NCI-H1930 (cell line): ENCODE results near the gene QSOX1.
A peak's percentile ranks its signal among the peaks of the same experiment; 100 is the strongest.
"Not testable (repeated sequence)": the region's sequence is repeated elsewhere in the genome, so short reads cannot be mapped to it uniquely, and the experiment has no call there.

Source experiments
- DNase-seq, 2 experiments: peaks; one replicate each; lab custom pipeline; 2025; lab: John Stamatoyannopoulos, UW

QSOX1 gene, protein sequence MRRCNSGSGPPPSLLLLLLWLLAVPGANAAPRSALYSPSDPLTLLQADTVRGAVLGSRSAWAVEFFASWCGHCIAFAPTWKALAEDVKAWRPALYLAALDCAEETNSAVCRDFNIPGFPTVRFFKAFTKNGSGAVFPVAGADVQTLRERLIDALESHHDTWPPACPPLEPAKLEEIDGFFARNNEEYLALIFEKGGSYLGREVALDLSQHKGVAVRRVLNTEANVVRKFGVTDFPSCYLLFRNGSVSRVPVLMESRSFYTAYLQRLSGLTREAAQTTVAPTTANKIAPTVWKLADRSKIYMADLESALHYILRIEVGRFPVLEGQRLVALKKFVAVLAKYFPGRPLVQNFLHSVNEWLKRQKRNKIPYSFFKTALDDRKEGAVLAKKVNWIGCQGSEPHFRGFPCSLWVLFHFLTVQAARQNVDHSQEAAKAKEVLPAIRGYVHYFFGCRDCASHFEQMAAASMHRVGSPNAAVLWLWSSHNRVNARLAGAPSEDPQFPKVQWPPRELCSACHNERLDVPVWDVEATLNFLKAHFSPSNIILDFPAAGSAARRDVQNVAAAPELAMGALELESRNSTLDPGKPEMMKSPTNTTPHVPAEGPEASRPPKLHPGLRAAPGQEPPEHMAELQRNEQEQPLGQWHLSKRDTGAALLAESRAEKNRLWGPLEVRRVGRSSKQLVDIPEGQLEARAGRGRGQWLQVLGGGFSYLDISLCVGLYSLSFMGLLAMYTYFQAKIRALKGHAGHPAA

DNA sequence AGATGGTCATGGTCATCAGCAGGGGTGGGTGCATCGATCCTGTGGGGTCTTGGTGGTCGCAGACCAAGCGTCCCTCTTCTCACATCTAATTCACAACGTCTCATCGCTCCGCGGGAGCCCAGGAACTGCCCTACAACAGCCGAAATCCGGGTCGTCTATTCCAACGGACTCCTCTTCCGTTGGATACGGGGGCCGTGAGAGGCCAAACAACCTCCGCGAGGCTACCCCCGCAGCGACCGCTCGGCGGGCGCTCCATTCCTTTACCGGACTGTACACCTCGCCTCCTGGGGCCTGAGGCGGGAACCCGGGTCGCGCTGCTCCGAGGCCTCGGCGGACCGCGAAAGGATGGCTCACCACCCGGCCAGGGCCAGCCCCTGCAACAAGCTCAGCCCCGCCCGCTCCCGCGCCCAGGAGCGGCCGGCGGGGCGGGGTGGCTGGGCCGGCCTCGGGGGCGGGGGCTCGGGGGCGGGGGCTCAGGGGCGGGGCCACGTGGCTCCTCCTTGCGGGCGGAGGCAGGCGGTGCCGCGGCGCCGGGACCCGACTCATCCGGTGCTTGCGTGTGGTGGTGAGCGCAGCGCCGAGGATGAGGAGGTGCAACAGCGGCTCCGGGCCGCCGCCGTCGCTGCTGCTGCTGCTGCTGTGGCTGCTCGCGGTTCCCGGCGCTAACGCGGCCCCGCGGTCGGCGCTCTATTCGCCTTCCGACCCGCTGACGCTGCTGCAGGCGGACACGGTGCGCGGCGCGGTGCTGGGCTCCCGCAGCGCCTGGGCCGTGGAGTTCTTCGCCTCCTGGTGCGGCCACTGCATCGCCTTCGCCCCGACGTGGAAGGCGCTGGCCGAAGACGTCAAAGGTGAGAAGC is at the start of gene QSOX1:
Gene QSOX1, plus strand, starts transcription at position 545 of the 857 bp plus-strand sequence. Its CDS starts 39 bp downstream, at position 584.
- DNase-seq, result peak; percentile 74 to 82

GRCh38 chr1:180112091-180112490 is 42.6 kb upstream of the QSOX1 start:
- no peak for DNase-seq

DNA sequence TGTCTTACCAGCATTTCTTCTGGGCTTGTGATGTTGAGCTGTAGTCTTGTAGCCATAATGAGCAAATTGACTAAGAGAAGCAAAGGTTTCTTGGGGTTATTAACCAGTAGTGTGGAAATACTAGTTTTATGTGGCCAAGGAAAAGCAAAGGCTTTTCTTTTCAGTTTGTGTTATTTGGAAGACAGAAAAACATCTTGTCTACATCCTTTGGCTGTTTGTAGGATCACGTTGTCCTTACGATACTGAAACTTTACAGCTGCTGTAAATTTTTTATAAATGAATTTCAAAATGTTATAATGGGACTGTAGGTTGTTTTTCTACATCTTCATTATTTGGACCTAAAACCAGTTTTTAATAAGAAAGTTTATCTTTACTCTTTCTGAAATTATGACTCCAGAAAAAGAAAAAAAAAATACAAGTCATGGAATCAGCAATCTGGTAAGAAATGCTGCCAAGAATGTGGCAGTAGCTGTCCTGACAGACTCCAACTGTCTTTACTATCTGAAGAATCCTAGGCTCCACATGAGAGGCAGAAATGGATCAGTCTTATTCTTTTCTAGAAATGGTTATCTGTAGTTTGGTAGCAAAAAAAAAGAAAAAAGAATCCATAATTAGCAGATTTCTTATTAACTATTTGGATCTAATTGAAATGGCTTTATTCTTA is 41.6 kb upstream of the QSOX1 start:
- no peak for DNase-seq

DNA sequence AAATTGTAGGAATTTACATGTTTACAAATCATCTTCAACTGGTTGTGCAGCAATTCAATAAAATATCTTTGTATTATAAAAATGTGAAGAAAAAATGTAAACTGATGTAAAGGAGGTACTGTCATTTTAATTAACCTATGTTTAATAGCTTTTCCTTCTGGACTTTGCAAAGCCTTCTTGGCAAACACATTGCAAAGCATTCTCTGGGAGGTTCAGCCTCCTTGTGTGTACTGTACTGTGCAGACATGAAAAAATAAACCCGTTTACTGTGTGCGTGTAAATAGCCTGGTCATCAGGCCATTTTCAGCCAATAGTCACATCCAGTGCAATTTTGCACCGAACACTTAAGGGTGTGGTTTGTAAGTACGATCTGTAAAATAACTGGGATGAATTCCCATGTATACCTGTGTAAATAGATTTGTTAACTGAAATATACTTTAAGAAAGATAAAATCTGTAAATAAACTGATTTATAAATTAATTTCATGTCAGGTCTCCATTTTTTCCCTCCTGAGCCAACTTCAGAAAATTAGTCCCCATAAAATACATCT is 40.2 kb upstream of the QSOX1 start:
- DNase-seq, result no peak

GRCh38 chr1:180116964-180117763 is 37.5 kb upstream of the QSOX1 start:
- no peak for DNase-seq

GRCh38 chr1:180117764-180118116 is 36.9 kb upstream of the QSOX1 start:
- DNase-seq, result no peak

- DNase-seq, result no peak
Measured at GRCh38 chr1:180119837-180120236, 34.8 kb upstream of the QSOX1 start.

GRCh38 chr1:180123463-180123936 is 31.2 kb upstream of the QSOX1 start:
- no peak for DNase-seq

GRCh38 chr1:180130651-180131050 is 24.0 kb upstream of the QSOX1 start:
- no peak for DNase-seq

DNA sequence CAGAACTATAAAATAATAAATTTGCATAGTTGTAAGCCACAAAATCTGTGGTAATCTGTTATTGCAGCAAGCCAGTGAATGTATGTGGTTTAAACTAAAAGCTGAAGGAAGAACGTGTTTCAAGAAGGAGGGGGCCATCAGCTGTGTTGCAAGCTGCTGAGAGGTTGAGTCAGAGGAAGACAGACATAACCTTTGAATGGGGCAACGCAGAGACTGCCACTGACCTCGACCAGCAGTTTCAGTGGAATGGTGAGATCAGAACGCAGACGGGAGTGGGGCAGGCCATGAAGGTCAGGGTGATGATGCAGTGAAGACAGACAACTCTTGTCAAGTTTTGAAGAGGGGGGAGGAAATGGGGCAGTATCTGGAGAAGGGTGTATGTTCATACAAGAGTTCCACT is 23.2 kb upstream of the QSOX1 start:
- no peak for DNase-seq

DNA sequence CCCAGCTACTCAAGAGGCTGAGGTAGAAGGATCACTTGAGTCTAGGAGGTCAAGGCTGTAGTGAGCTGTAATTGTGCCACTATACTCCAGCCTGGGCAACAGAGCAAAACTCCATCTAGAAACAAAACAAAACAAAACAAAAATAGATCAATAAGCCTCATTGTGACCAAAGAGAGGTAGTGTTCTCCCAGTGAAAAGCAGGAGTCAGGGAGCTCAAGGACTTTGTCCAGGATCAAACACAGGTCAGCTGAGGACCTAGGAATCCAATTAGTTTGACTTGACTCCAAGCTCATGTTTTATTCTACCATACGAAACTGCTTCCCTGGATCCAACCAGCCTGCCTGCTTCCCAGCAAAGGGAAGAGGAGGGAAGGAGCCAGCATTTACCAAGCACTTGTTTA is 21.5 kb upstream of the QSOX1 start:
- DNase-seq, result no peak

- not testable (repeated sequence) for DNase-seq
Measured at GRCh38 chr1:180133688-180134087, 21.0 kb upstream of the QSOX1 start.

GRCh38 chr1:180135535-180135934 is 19.1 kb upstream of the QSOX1 start:
- DNase-seq, result no peak

DNA sequence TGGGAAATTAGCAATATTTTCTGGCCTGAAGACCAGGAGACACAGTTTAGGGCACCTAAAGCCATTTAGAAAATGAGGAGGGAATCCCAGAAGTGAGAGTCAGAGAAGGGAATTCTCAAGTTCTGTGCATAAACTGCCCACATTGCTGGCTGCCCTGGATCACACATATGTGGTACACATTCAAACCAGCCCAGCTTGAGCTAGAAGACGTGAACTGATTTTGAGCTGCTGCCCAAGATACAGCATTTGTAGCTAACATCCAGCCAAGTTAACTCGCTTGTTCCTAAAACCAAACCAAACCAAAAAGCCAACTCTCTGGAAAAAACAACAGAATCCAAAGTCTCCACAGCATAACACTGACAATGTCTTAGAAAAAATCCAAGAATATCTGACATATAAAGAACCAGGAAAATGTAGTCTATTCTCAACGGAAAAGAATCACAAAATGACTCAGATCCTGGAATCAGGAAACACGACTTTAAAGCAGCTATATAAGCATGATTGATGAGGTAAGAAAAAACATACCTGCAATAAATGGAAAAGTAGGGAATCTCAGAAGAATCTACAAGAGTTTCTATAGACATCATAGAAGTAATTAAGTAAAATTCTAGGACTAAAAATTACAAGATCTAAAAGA is 18.2 kb upstream of the QSOX1 start:
- no peak for DNase-seq

DNA sequence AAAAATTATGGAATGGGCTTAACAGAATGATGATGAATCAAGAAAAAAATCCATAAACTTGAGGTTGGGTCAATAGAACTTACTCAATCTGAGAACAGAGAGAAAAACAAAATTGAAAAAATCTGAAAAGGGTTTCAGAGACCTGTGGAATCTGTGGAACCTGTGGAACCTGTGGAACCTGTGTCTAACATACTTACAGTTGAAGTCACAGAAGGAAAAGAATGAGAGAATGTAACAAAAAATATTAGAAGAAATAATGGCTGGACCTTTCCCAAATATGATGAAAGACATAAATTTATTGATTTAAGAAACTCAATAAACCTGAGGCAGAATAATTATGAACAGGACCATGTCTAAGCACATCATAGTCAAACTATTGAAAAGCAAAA is 17.7 kb upstream of the QSOX1 start:
- no peak for DNase-seq

- no peak for DNase-seq
Measured at GRCh38 chr1:180137776-180138175, 16.9 kb upstream of the QSOX1 start.

DNA sequence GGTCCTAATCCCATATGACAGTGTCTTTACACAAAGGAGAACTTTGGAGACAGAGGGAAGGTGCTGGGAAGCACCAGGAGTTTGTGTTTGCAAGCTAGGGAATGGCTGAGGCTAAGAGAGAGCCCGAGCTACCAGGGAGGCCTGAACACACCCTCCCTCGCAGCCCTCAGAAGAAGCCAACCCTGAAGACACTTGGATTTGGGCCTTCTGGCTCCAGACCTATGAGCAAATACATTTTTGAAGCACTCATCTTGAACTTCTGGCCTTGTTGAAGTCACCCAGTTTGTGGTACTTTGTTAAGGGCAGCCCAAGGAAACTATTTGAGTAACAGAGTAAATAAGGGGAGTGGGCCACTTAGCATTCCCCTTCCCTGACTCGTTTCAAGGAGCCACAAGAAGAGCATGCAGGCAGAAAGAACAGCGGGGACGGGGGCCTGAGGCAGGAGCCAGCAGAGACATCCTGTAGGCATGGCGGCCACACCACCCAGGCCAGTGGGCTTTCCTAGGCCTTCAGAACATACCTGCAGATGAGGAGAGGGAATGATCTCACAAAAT is 13.2 kb upstream of the QSOX1 start:
- no peak for DNase-seq

DNA sequence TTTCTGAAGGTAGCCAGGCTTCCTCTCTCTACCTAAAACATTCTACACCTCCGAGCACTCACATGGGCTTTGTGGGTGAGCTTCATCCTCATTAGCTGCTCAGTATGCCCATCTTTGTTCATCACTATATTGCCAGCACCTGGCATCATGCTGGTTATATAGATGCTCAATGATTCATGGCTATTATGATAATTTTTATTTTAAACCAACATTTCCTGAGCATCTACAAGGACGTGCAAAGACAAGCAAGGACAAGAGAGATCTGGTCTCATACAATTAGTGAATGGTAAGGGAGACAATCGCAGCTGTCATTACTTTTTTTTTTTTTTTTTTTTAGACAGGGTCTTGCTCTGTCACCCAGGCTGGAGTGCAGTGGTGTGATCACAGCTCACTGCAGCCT is 11.3 kb upstream of the QSOX1 start:
- no peak for DNase-seq

DNA sequence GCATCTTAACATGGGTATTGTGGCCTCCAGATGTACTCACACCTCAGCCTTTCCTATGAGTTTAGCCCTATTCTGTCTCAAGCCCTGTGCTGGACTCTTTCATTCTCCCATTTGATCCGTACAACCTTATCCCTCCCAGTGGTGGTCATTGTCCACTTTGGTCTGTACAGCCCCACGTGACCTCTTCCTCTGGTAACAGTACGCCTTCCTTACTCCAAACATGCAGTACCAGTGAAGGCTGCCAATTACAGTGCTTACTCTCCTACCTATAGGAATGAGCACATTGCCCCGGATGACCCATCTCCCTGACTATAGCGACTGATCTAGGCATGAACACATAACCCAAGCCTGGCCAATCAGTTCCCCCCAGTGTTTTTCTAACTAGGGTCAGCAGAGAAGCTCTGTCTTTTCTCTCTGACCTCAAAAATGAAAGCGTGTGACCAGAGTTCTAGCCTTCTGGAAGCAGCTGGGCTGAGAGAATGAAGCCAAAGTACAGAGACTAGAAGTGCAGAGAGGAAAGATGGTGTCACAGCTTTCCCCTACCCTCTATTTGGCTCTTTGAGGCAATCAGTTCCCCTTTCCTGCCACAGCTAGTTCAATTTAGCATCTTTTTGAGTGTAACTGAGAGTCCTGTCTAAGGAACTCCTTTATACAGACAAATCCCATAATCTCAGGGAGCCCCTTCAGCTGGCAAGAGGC is 9.9 kb upstream of the QSOX1 start:
- DNase-seq, result no peak
